Panc1 (cell line): ENCODE data around the gene ZDHHC14. TPM values are rescaled to one million over a fixed set of nuclear protein-coding genes. Genes with fewer than 3 reads are reported as not detected.

Experiments used
- ATAC-seq: fragments of 200-7000 bp; cut with Tn5 transposase; 2 replicates; pipeline ENCODE4 v1.9.1; 2020; ENCODE audit warnings: mild to moderate bottlenecking, moderate library complexity
- BruUV-seq: library from RNA; stranded (reverse); fragments of 400-500 nt; replicated peaks from 2 replicates; lab custom pipeline; 2021; lab: Mats Ljungman, UMichigan
- CTCF ChIA-PET: fragments of 300-600 bp; sonication (Branson Sonifier 250); formaldehyde crosslinking; loops from one replicate; lab custom pipeline; 2022; ENCODE audit warnings: antibody characterized with exemption; lab: Charles Lee
- POLR2A ChIA-PET: fragments of 300-600 bp; sonication (Branson Sonifier 250); formaldehyde crosslinking; loops from one replicate; lab custom pipeline; 2022; ENCODE audit warnings: antibody characterized with exemption; lab: Charles Lee
- DNase-seq: peaks from one replicate; pipeline ENCODE4 v3.0.0-alpha.2; 2010; ENCODE audit warnings: low read depth, low spot score
- H3K27ac ChIP-seq: 2 replicates; pipeline ENCODE4 v1.5.1; 2011; ENCODE audit warnings: mild to moderate bottlenecking, low read length, inconsistent platforms
- H3K27me3 ChIP-seq: fragments of 200-500 bp; sonication (Bioruptor generic); 2 replicates; pipeline ENCODE4 v1.6.0; 2014; ENCODE audit warnings: low read length, inconsistent platforms; ENCODE audit not compliant: control insufficient read depth, insufficient read depth
- H3K36me3 ChIP-seq: fragments of 200-500 bp; sonication (Bioruptor generic); 2 replicates; pipeline ENCODE4 v1.5.1; 2014; ENCODE audit warnings: inconsistent platforms, mild to moderate bottlenecking, low read length, moderate library complexity; ENCODE audit not compliant: control insufficient read depth, insufficient read depth
- H3K4me1 ChIP-seq: 2 replicates; pipeline ENCODE4 v1.5.1; 2011; ENCODE audit warnings: inconsistent platforms, mild to moderate bottlenecking, low read length, moderate library complexity; ENCODE audit not compliant: control insufficient read depth, insufficient read depth
- H3K4me3 ChIP-seq, 2 experiments: 2 replicates each; pipeline ENCODE4 v1.5.1; 2011 to 2012; ENCODE audit warnings: low read depth in 2 of 2, low read length in 2 of 2, mild to moderate bottlenecking in 2 of 2, inconsistent platforms in 1 of 2, moderate library complexity in 1 of 2
- H3K9me3 ChIP-seq: fragments of 200-500 bp; sonication (Bioruptor generic); 2 replicates; pipeline ENCODE4 v1.5.1; 2014; ENCODE audit warnings: low read depth, mild to moderate bottlenecking, inconsistent platforms, low read length, moderate library complexity; ENCODE audit not compliant: control insufficient read depth, insufficient read depth
- POLR2AphosphoS5 ChIP-seq: IDR thresholded peaks from 2 replicates; pipeline ENCODE4 v1.6.1; 2012; ENCODE audit warnings: mild to moderate bottlenecking, low read depth, low read length, moderate library complexity
- SIN3A ChIP-seq: IDR thresholded peaks from 2 replicates; pipeline ENCODE4 v1.6.1; 2012; ENCODE audit warnings: low read depth, mild to moderate bottlenecking, low read length, moderate library complexity, borderline replicate concordance; ENCODE audit not compliant: insufficient read depth
- TCF7L2 ChIP-seq: IDR thresholded peaks from 2 replicates; pipeline ENCODE4 v1.6.1; 2011; ENCODE audit warnings: mild to moderate bottlenecking, low read depth, low read length, inconsistent platforms
- in situ Hi-C: cut with HindIII; loops from 2 replicates; pipeline ENCODE4 v1.10.0; 2016; ENCODE audit warnings: low sequenced_read_pairs, low pct_unique_long_range_greater_than_20kb
- intact Hi-C: fragments of 100-400 bp; cut with micrococcal nuclease; formaldehyde crosslinking; loops from one replicate; pipeline ENCODE4 v1.10.0; 2022; ENCODE audit not compliant: unreplicated experiment
- total RNA-seq: library from RNA; stranded (reverse); gene quantifications from one replicate; pipeline ENCODE4 v1.2.1, GENCODE V29; 2021; ENCODE audit not compliant: unreplicated experiment
- TF ChIP-seq, protein P1 (sequence below), 2 experiments: IDR thresholded peaks; 2 replicates each; pipeline ENCODE4 v1.6.1; 2011 to 2012; ENCODE audit warnings: low read depth in 2 of 2, control low read depth in 1 of 2, low read length in 1 of 2, mild to moderate bottlenecking in 1 of 2, moderate library complexity in 1 of 2; ENCODE audit not compliant: insufficient read depth in 1 of 2
- TF ChIP-seq, protein P2 (sequence below): fragments of 450-650 bp; IDR thresholded peaks from 2 replicates; pipeline ENCODE4 v1.5.1; 2017; ENCODE audit warnings: mild to moderate bottlenecking

Gene ZDHHC14
- total RNA-seq, 1 experiment from 2014 or later: 19.9 TPM

DNA sequence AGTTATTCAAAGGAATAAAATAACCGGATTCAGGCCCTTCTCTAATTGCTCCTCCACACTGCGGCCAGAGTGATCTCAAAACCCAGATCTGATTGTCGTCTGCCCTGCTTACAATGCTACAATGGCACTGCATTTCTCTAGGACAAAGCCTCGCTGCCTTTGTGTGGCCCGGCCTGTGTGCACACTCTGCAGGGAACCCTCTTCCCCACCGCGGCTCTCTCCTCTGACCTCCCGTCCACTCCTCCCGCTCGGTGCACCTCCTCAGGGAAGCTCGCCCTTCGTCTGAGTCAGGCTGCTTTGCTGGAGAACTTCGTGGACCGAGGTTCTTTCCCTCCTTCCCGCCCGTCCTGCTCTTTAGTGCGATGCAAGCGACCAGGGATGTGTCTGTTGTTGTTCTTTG lies 340.4 kb downstream of the ZDHHC14 start:
- no peaks in the 10 kb centered on the region for H3K27me3 ChIP-seq
- DNase-seq (no peak), ATAC-seq (no peak)
- H3K27ac ChIP-seq: no peak overlapping the region
- peaks cover 8% of the 10 kb centered on the region; the same call in 1 of the 2 replicates for H3K9me3 ChIP-seq
- in situ Hi-C loops: no loop called here
- TF ChIP-seq SIN3A: no peak
- TF ChIP-seq, protein P1, sequence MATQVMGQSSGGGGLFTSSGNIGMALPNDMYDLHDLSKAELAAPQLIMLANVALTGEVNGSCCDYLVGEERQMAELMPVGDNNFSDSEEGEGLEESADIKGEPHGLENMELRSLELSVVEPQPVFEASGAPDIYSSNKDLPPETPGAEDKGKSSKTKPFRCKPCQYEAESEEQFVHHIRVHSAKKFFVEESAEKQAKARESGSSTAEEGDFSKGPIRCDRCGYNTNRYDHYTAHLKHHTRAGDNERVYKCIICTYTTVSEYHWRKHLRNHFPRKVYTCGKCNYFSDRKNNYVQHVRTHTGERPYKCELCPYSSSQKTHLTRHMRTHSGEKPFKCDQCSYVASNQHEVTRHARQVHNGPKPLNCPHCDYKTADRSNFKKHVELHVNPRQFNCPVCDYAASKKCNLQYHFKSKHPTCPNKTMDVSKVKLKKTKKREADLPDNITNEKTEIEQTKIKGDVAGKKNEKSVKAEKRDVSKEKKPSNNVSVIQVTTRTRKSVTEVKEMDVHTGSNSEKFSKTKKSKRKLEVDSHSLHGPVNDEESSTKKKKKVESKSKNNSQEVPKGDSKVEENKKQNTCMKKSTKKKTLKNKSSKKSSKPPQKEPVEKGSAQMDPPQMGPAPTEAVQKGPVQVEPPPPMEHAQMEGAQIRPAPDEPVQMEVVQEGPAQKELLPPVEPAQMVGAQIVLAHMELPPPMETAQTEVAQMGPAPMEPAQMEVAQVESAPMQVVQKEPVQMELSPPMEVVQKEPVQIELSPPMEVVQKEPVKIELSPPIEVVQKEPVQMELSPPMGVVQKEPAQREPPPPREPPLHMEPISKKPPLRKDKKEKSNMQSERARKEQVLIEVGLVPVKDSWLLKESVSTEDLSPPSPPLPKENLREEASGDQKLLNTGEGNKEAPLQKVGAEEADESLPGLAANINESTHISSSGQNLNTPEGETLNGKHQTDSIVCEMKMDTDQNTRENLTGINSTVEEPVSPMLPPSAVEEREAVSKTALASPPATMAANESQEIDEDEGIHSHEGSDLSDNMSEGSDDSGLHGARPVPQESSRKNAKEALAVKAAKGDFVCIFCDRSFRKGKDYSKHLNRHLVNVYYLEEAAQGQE (IDR thresholded peaks at IDR 0.05; ENCODE audit: insufficient read depth in 1 of 2, low read depth in 2 of 2, low read length in 1 of 2): no peak
- no peak for TF ChIP-seq POLR2AphosphoS5
- TF ChIP-seq, protein P2, sequence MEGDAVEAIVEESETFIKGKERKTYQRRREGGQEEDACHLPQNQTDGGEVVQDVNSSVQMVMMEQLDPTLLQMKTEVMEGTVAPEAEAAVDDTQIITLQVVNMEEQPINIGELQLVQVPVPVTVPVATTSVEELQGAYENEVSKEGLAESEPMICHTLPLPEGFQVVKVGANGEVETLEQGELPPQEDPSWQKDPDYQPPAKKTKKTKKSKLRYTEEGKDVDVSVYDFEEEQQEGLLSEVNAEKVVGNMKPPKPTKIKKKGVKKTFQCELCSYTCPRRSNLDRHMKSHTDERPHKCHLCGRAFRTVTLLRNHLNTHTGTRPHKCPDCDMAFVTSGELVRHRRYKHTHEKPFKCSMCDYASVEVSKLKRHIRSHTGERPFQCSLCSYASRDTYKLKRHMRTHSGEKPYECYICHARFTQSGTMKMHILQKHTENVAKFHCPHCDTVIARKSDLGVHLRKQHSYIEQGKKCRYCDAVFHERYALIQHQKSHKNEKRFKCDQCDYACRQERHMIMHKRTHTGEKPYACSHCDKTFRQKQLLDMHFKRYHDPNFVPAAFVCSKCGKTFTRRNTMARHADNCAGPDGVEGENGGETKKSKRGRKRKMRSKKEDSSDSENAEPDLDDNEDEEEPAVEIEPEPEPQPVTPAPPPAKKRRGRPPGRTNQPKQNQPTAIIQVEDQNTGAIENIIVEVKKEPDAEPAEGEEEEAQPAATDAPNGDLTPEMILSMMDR: no peak
- TF ChIP-seq TCF7L2: no peak
- intact Hi-C loops: no loop called here
- no TSS peak for BruUV-seq
- POLR2A ChIA-PET: no interaction called here
- CTCF ChIA-PET: no interaction called here
- H3K4me1 ChIP-seq: no peaks in the 10 kb centered on the region
- no peak overlapping the region for H3K4me3 ChIP-seq
- H3K36me3 ChIP-seq: no peaks in the 10 kb centered on the region

DNA sequence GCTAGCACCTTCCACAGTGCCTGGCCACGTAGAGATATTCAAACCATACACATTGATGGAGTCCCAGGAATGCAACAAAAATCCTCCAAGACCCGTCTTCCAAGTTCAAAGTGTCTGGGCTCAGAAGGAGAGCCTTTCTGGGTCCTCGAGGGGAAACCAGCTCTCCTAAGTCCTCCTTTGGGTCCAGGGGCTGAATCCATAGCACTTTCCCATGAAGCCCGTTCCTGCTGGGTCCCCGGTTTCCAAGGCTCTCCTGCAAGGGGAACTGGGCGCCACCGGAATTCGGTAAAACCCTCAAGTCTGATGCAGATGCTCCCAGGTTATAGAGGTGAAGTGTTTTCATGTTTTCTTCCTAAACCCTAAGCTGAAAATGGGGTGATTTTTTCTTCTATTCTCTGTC lies 340.8 kb downstream of the ZDHHC14 start:
- ATAC-seq: no peak
- intact Hi-C loops (no loop called here), in situ Hi-C loops (no loop called here)
- Histone ChIP-seq H3K4me1 (no peaks in the 10 kb centered on the region), H3K4me3 (no peak overlapping the region), H3K9me3 (peaks cover 8% of the 10 kb centered on the region; the same call in 1 of the 2 replicates), H3K36me3 (no peaks in the 10 kb centered on the region), H3K27me3 (no peaks in the 10 kb centered on the region), H3K27ac (no peak overlapping the region)
- no peak for DNase-seq
- CTCF ChIA-PET: no interaction called here
- POLR2A ChIA-PET: no interaction called here
- no peak for TF ChIP-seq POLR2AphosphoS5
- TF ChIP-seq SIN3A: no peak
- no peak for TF ChIP-seq TCF7L2
- TF ChIP-seq, protein P2: no peak
- TF ChIP-seq, protein P1 (IDR thresholded peaks at IDR 0.05; ENCODE audit: insufficient read depth in 1 of 2, low read depth in 2 of 2, low read length in 1 of 2): no peak
- no TSS peak for BruUV-seq
